ENCODE data around the gene IL2RA. TPM values are rescaled to one million over a fixed set of nuclear protein-coding genes. Genes with fewer than 3 reads are reported as not detected.
"Not testable (repeated sequence)": the region's sequence is repeated elsewhere in the genome, so short reads cannot be mapped to it uniquely, and the experiment has no call there.

IL2RA gene
- total and polyA plus RNA-seq, 12 donors = 0.19 to 9.1 (median 0.82) TPM

DNA sequence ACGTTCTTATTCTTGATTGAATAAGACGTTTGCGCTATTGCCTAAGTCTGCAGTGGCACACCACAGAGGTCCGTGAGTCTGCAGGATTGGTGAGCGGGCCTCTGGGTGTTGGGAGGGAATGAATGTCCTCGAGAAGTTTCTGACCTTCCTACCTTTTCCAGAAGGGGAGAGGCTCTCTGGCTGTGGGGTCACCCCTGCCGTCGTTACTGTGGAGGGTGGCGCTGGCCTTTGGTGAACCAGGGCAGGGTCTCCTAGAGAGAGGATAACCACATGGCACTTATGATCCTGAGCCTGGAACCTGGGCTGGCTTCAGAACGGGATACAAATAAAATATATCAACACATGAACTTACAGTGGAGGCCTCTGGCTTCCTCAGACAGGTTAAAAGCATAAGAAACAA is 98.6 kb downstream of the IL2RA start:
- 89 to 90% methylated on average over 10 of the region's 10 CpGs for WGBS, 2 donors
- Histone ChIP-seq H3K27ac (no peak overlapping the region), H3K27me3 (no peaks in the 10 kb centered on the region), H3K36me3 (peaks cover 0 to 96% (median 13%) of the 10 kb centered on the region in 9 donors), H3K4me3 (no peak overlapping the region), H3K9me3 (no peaks in the 10 kb centered on the region), H3K4me1 (no peaks in the 10 kb centered on the region)
- intact Hi-C loops (cut with DNase I) = no loop called here
- DNase-seq (no peak), ATAC-seq (no peak)
- TF ChIP-seq, protein P1, sequence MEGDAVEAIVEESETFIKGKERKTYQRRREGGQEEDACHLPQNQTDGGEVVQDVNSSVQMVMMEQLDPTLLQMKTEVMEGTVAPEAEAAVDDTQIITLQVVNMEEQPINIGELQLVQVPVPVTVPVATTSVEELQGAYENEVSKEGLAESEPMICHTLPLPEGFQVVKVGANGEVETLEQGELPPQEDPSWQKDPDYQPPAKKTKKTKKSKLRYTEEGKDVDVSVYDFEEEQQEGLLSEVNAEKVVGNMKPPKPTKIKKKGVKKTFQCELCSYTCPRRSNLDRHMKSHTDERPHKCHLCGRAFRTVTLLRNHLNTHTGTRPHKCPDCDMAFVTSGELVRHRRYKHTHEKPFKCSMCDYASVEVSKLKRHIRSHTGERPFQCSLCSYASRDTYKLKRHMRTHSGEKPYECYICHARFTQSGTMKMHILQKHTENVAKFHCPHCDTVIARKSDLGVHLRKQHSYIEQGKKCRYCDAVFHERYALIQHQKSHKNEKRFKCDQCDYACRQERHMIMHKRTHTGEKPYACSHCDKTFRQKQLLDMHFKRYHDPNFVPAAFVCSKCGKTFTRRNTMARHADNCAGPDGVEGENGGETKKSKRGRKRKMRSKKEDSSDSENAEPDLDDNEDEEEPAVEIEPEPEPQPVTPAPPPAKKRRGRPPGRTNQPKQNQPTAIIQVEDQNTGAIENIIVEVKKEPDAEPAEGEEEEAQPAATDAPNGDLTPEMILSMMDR (IDR thresholded peaks at IDR 0.05) = no peak

- Histone ChIP-seq H3K4me1 (no peaks in the 10 kb centered on the region), H3K27ac (no peak overlapping the region), H3K4me3 (no peak overlapping the region), H3K9me3 (no peaks in the 10 kb centered on the region), H3K27me3 (no peaks in the 10 kb centered on the region), H3K36me3 (peaks cover 0 to 96% (median 13%) of the 10 kb centered on the region in 9 donors)
- ATAC-seq = no peak
- no peak for DNase-seq
- intact Hi-C loops (cut with DNase I) = no loop called here
- TF ChIP-seq, protein P1 (IDR thresholded peaks at IDR 0.05) = no peak
- 94 to 95% methylated on average over 7 of the region's 7 CpGs for WGBS, 2 donors
Observed at GRCh38 chr10:5963071-5963470, 99.1 kb downstream of the IL2RA start.

DNA sequence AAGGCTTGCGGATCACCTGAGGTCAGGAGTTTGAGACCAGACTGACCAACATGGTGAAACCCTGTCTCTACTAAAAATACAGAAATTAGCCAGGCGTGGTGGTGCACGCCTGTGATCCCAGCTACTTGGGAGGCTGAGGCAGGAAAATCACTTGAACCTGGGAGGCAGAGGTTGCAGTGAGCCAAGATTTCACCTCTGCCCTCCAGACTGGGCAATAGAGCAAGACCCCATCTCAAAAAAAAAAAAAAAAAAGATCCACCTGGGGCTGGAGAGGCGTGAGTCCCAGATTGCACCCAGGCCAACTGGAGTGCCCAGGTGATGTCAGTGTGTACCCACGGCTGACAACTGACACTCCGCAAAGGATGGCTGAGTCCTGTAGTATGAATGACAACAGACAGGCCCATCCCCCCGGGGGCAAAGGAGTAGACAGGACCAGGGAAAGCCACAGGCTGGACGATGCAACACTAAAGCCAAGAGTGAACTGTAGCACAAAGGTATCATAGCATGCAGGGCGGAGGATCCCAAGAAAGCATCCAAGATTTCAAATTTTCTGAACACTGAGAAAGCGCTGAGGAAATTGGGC is 99.7 kb downstream of the IL2RA start:
- WGBS, 2 donors = 97% methylated on average over 10 of the region's 10 CpGs
- H3K4me3 ChIP-seq; intact Hi-C loops (cut with DNase I); H3K27ac ChIP-seq; ATAC-seq; H3K27me3 ChIP-seq; H3K4me1 ChIP-seq; DNase-seq; H3K9me3 ChIP-seq: not testable (repeated sequence)
- H3K36me3 ChIP-seq = peaks cover 0 to 97% (median 13%) of the 10 kb centered on the region in 9 donors

DNA sequence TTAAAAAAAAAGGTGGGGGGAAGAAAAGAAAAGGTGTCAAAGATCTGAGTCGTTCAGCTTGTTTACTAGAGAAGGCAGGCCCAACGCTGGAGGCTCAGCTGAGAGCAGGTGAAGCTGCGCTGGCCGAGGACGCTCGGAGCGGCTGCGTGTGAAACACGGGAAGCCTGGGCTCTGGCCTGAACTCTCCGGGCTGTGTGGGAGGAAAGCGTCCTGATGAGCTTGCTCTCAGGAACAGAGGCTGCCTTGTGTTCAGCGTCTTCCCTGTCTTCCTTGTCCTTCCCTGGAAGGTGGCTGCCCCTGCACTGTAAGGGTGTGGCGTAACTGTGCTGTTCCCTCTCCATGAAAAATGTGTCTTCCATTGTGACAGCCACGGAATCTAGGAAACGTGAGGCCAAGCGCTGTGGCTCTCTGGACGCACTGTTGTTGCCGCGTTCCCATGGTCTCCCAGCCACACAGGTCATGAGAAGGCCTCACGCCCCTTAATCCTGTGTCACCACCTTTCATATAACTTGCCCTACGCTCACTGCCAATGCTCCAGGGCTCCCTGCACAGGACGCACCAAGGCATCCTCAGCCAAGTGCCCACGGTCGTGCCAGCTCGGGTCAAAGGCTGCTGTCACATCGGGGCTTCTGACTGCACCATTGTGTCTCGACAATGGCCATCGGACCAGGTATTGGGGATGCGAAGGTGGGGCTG is 100.6 kb downstream of the IL2RA start:
- WGBS, 2 donors = 86 to 89% methylated on average over 29 of the region's 29 CpGs
- Histone ChIP-seq H3K27me3 (no peaks in the 10 kb centered on the region), H3K36me3 (peaks cover 0 to 97% (median 13%) of the 10 kb centered on the region in 9 donors), H3K4me1 (no peaks in the 10 kb centered on the region), H3K4me3 (no peak overlapping the region), H3K27ac (no peak overlapping the region), H3K9me3 (no peaks in the 10 kb centered on the region)
- intact Hi-C loops (cut with DNase I) = no loop called here
- DNase-seq (no peak), ATAC-seq (no peak)
- TF ChIP-seq, protein P1 (IDR thresholded peaks at IDR 0.05) = no peak

DNA sequence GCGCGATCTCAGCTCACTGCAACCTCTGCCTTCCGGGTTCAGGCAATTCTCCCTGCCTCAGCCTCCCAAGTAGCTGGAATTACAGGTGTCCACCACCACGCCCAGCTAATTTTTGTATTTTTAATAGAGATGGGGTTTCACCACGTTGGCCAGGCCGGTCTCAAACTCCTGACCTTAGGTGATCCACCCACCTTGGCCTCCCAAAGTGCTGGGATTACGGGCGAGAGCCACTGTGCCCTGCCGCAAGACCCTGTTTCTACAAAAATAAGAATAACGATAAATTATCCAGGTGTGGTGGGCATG is 101.2 kb downstream of the IL2RA start:
- H3K27me3 ChIP-seq; H3K4me1 ChIP-seq; ATAC-seq; H3K9me3 ChIP-seq; H3K27ac ChIP-seq; H3K4me3 ChIP-seq; intact Hi-C loops (cut with DNase I); DNase-seq: not testable (repeated sequence)
- H3K36me3 ChIP-seq = peaks cover 0 to 97% (median 13%) of the 10 kb centered on the region in 9 donors
- 96 to 97% methylated on average over 10 of the region's 10 CpGs for WGBS, 2 donors

Other genes starting within 250 kb of the IL2RA start
- 100 to 1,000 TPM in 6 of 10 donors, 10 to 100 TPM in 4; 89.1 to 145 (median 102) TPM for gene GDI2, start 248.9 kb downstream of the IL2RA start, total RNA-seq
- gene GDI2, start 248.9 kb downstream of the IL2RA start, polyA plus RNA-seq = 10 to 100 TPM; 21.8 to 99.6 TPM
- 1 to 10 TPM; 2.2 to 3.9 (median 3.4) TPM for gene ANKRD16, start 172.5 kb downstream of the IL2RA start, total RNA-seq
- gene ANKRD16, start 172.5 kb downstream of the IL2RA start, polyA plus RNA-seq = 1 to 10 TPM; 3.0 to 3.8 TPM
- 100 to 1,000 TPM in 1 of 10 donors, 10 to 100 TPM in 9; 57.8 to 134 (median 76.0) TPM for gene FBH1, start 172.1 kb downstream of the IL2RA start, total RNA-seq
- gene FBH1, start 172.1 kb downstream of the IL2RA start, polyA plus RNA-seq = 10 to 100 TPM; 59.1 to 91.9 TPM
- gene IL15RA, start 84.8 kb downstream of the IL2RA start, total RNA-seq = 10 to 100 TPM in 3 of 10 donors, 1 to 10 TPM in 7; 3.5 to 21.0 (median 5.6) TPM
- 10 to 100 TPM; 11.7 to 18.7 TPM for gene IL15RA, start 84.8 kb downstream of the IL2RA start, polyA plus RNA-seq
- 10 to 100 TPM; 53.4 to 93.2 (median 64.0) TPM for gene RBM17, start 26.7 kb upstream of the IL2RA start, total RNA-seq
- 100 to 1,000 TPM in 1 of 2 donors, 10 to 100 TPM in 1; 58.6 to 100 TPM for gene RBM17, start 26.7 kb upstream of the IL2RA start, polyA plus RNA-seq
- 10 to 100 TPM in 9 of 10 donors, 1 to 10 TPM in 1; 7.6 to 77.3 (median 16.3) TPM for gene PFKFB3, start 140.6 kb upstream of the IL2RA start, total RNA-seq
- gene PFKFB3, start 140.6 kb upstream of the IL2RA start, polyA plus RNA-seq = 10 to 100 TPM in 1 of 2 donors, 1 to 10 TPM in 1; 5.5 to 10.6 TPM